Stomach (tissue), 4 donors: ENCODE data around the gene DCLK2.

ENCODE experiments used
- EP300 ChIP-seq: sonication (generic); formaldehyde crosslinking; IDR thresholded peaks from one replicate; pipeline ENCODE4 v1.6.1; 2017; ENCODE audit warnings: antibody characterized with exemption
- POLR2A ChIP-seq, 4 donors: fragments of 450-650 bp; IDR thresholded peaks; one replicate each; pipeline ENCODE4 v1.6.1; 2016; ENCODE audit warnings: antibody characterized with exemption in 4 of 4, control low read depth in 2 of 4, mild to moderate bottlenecking in 1 of 4, moderate library complexity in 1 of 4
- POLR2AphosphoS5 ChIP-seq, 3 donors: sonication (generic); formaldehyde crosslinking; IDR thresholded peaks; one replicate each; pipeline ENCODE4 v1.6.1; 2016; ENCODE audit warnings: antibody characterized with exemption in 3 of 3
- TF ChIP-seq, protein P1 (sequence below), 7 experiments: fragments of 450-650 bp in 4 of 7; fragments of 200-600 bp in 3 of 7; sonication (generic) in 3 of 7; IDR thresholded peaks; one replicate each; pipeline ENCODE4 v1.5.1; 2016 to 2019; ENCODE audit warnings: antibody characterized with exemption in 7 of 7, control low read depth in 2 of 7, mild to moderate bottlenecking in 1 of 7

- TF ChIP-seq POLR2A (IDR thresholded peaks at IDR 0.05) (no peak), POLR2AphosphoS5 (IDR thresholded peaks at IDR 0.05) (no peak), EP300 (no peak)
- TF ChIP-seq, protein P1, sequence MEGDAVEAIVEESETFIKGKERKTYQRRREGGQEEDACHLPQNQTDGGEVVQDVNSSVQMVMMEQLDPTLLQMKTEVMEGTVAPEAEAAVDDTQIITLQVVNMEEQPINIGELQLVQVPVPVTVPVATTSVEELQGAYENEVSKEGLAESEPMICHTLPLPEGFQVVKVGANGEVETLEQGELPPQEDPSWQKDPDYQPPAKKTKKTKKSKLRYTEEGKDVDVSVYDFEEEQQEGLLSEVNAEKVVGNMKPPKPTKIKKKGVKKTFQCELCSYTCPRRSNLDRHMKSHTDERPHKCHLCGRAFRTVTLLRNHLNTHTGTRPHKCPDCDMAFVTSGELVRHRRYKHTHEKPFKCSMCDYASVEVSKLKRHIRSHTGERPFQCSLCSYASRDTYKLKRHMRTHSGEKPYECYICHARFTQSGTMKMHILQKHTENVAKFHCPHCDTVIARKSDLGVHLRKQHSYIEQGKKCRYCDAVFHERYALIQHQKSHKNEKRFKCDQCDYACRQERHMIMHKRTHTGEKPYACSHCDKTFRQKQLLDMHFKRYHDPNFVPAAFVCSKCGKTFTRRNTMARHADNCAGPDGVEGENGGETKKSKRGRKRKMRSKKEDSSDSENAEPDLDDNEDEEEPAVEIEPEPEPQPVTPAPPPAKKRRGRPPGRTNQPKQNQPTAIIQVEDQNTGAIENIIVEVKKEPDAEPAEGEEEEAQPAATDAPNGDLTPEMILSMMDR (IDR thresholded peaks at IDR 0.05): no peak
These were observed 114.7 kb downstream of the DCLK2 start for GRCh38 chr4:150192986-150193385.
